GM18526 (cell line): ENCODE data around the gene GALNTL6.

ENCODE experiments used
- POLR2A ChIP-seq: IDR thresholded peaks from 3 replicates; pipeline ENCODE4 v1.6.1; 2011; ENCODE audit not compliant: insufficient read length; ENCODE audit errors: extremely low read depth

Gene GALNTL6

GRCh38 chr4:171812665-171813525 lies at the start of gene GALNTL6:
Gene GALNTL6, plus strand, starts transcription at chr4:171813404.
- no peak for TF ChIP-seq POLR2A

- TF ChIP-seq POLR2A: no peak
Observed at GRCh38 chr4:171765514-171765913, 47.7 kb upstream of the GALNTL6 start.

DNA sequence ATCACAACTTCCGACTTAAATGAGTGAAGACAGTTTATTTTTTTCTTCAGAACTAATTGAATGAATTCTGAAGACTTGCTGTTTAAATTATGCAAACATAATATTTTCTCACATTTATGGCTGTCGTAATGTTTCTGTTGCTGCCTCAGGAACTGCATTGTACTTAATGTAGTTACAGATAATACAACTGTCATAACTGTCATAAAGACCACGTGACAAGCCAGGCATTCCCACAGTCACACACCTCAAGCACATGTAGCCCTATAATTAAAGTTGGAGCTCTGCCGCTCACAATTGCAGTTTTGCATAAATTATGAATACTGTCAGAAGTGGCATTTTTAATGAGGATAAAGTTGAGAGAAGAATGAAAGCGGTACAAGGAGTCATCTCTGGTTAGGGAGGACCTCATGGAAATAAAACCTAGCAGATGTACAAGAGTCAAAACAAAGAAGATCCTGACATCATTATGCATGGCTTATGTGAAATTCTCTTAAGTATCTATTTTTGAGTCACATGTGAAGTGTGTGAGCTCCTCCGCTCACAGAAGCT lies 38.5 kb upstream of the GALNTL6 start:
- TF ChIP-seq POLR2A: no peak

DNA sequence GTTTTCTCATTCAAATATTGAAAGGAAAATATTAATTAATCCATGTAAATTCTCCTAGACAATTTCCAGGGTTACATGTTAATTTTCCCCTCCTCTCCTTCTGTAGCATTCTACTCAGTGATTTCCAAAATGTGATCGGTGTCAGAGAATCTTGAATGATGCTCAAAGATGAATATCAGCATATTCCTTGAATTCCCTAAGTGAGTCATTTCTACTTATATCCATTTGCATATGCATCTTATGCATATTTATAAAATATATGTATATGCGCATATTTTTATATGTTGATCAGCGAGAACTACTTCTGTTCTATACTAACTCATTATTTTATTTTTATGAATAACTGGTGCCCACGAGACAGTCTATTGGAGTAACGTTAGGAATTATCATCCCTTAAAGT lies 33.9 kb upstream of the GALNTL6 start:
- TF ChIP-seq POLR2A: no peak

GRCh38 chr4:171785388-171785787 lies 27.8 kb upstream of the GALNTL6 start:
- no peak for TF ChIP-seq POLR2A

DNA sequence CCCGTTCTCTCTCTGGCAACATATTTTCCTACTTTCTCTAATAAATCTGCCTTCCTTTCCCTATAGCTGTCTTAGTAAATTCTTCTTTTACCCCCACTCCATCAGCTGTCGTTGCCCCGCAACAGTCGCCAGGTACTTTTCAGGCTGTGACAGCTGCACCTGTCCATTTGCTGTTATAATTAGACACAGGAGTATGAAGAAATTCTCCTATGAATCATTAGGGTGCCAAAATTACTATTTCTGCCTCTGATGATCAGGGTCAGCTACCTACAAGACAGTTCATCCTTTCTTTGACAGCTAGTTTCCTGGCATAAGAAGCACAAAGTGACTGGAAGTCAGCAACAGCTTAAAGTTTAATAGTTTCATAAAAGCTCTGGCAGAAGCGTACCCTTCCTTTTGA lies 19.5 kb upstream of the GALNTL6 start:
- no peak for TF ChIP-seq POLR2A

GRCh38 chr4:171794528-171794927 lies 18.7 kb upstream of the GALNTL6 start:
- no peak for TF ChIP-seq POLR2A

DNA sequence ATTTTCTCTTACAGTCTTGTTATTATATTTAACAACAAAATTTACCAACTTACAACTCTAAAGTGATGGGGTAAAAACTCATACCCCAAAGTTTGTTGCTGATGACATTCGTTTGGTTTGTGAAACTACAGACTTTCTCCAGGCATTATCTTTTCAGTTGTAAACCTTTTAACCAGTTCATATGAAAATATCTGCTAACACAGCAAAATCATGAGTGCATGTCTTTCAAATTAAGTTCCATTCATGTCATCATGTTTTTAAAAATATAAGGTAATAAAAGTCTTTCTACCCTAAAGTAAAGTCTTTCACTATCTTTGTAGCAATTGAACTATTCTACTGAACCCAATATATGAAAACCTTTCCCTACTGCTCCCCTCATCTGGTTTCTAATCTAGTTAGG lies 3.4 kb upstream of the GALNTL6 start:
- TF ChIP-seq POLR2A: no peak

- no peak for TF ChIP-seq POLR2A
Observed at GRCh38 chr4:171812333-171812664, 905 bp upstream of the GALNTL6 start.

DNA sequence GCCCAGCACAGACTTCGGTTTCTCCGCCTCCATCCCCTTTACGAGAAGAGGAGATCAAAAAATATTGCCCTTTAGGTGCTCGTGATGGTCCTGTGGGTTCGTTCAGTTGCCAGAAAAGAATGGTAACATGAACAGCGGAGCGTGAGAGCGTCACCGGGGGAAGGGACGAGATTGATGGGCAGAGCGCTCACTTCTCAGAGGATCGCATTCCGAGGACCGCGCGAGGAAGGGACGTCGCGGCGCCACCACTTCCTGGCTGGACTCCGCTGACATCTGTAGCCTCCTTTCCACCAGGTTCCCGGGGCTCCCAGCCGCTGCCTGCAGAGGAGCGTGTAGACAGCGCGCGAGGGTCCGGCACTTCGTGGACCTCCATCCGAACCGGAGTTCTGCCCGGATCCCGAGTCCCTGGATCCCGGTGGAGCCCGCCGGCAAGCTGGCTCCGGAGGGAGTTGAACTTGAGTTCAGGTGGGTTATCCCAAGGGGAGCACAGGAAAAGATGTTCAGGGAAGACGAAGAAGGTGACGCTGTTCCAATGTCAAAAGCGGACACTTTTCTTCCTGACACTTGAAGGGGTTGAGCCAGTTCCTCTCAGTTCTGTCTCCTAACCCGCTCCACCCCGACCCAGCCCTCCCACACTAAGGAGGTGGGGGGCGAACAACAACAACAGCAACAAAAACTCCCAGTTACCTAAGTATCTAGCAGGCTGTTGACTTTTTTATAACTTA lies 484 bp downstream of the GALNTL6 start:
- no peak for TF ChIP-seq POLR2A

- TF ChIP-seq POLR2A: no peak
Observed at GRCh38 chr4:171814545-171814944, 1.3 kb downstream of the GALNTL6 start.

DNA sequence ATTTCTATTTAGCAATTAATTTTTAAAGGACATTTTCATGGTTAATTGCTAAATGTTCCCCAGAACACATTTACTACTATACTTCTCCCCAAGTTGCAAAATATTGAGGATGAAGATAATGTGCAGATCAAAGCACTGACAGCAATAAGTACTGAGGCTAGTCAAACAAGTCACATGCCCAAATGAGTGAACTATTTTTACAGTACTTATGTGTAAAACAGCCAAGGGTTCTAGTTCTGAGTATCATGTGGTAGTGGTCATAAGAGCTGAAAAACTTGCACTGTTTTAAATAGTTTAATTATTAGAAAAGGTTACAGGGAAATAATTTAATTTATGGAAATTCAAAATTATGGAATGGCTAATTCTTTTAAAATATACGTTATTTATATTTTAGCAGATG lies 3.8 kb downstream of the GALNTL6 start:
- TF ChIP-seq POLR2A: no peak

- TF ChIP-seq POLR2A: no peak
Observed at GRCh38 chr4:171834640-171835039, 21.4 kb downstream of the GALNTL6 start.

GRCh38 chr4:171843456-171843855 lies 30.3 kb downstream of the GALNTL6 start:
- no peak for TF ChIP-seq POLR2A

GRCh38 chr4:171846232-171846631 lies 33.0 kb downstream of the GALNTL6 start:
- TF ChIP-seq POLR2A: no peak

DNA sequence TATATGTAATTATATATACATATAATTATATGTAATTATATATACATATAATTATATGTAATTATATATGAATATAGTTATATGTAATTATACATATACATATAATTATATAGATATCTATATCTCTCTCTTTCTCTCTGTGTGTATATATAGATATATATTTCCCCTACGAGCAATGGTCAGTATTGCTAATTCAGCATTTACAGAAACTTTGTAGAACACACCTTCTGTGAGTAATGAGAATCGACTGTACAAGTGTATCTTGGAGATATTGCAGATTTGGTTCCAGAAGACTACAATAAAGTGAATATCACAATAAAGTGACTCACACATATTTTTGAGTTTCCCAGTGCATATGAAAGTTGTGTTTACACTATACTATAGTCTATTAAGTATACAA lies 33.7 kb downstream of the GALNTL6 start:
- TF ChIP-seq POLR2A: no peak

DNA sequence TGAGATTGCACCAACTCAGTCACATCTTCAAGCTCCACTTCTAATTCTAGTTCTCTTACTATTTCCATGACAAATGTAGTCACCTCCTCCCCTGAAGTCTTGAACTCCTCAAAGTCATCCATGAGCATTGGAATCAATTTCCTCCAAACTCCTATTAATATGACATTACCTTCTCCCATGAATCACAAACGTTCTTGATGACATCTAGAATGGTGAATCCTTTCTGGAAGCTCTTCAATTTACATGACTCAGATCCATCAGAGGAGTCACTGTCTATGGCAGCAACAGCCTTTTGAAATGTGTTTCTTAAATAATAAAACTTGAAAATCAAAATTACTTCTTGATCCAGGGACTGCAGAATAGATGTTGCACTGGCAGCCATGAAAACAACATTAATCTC lies 34.5 kb downstream of the GALNTL6 start:
- TF ChIP-seq POLR2A: no peak

GRCh38 chr4:171849686-171850222 lies 36.5 kb downstream of the GALNTL6 start:
- TF ChIP-seq POLR2A: no peak
